ENCODE data around the gene CCDC177.

DNA sequence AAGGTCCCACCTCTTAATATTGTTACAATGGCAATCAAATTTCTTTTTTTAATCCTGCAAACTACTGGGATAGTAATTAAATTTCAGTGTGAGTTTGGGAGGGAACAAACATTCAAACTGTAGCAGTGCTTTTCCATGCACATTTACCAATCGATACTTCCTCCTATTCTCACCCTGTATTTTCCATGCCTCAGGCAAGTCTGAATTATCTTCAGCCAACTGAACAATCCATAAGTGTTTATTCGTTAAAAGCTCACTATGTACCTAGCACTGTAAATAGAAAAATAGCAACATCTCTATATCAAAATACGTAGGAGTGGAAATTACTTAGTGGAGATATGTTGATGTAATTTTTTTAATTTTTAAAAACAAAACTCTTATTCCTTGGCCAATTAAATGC lies 43.5 kb downstream of the CCDC177 start:
- TF ChIP-seq, protein P1, sequence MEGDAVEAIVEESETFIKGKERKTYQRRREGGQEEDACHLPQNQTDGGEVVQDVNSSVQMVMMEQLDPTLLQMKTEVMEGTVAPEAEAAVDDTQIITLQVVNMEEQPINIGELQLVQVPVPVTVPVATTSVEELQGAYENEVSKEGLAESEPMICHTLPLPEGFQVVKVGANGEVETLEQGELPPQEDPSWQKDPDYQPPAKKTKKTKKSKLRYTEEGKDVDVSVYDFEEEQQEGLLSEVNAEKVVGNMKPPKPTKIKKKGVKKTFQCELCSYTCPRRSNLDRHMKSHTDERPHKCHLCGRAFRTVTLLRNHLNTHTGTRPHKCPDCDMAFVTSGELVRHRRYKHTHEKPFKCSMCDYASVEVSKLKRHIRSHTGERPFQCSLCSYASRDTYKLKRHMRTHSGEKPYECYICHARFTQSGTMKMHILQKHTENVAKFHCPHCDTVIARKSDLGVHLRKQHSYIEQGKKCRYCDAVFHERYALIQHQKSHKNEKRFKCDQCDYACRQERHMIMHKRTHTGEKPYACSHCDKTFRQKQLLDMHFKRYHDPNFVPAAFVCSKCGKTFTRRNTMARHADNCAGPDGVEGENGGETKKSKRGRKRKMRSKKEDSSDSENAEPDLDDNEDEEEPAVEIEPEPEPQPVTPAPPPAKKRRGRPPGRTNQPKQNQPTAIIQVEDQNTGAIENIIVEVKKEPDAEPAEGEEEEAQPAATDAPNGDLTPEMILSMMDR (IDR thresholded peaks at IDR 0.05), result no peak
- TF ChIP-seq POLR2AphosphoS5 (IDR thresholded peaks at IDR 0.05) (no peak), POLR2A (IDR thresholded peaks at IDR 0.05) (no peak), EP300 (IDR thresholded peaks at IDR 0.05) (no peak)

Measured in suprapubic skin (tissue), 4 donors.